Brain microvascular endothelial cell (primary cell): ENCODE measurements around the gene MAN2A1.

ENCODE experiments used
- DNase-seq: peaks from one replicate; pipeline ENCODE4 v3.0.0-alpha.2; 2020
- H3K27ac ChIP-seq: fragments of 250-450 bp; sonication (Bioruptor Pico); 2 replicates; pipeline ENCODE4 v1.5.1; 2020; ENCODE audit warnings: mild to moderate bottlenecking, moderate library complexity
- H3K27me3 ChIP-seq: fragments of 250-450 bp; sonication (Bioruptor Pico); replicated peaks from 2 replicates; pipeline ENCODE4 v1.5.1; 2020; ENCODE audit warnings: mild to moderate bottlenecking
- H3K36me3 ChIP-seq: fragments of 250-450 bp; sonication (Bioruptor Pico); replicated peaks from 2 replicates; pipeline ENCODE4 v1.5.1; 2020; ENCODE audit warnings: mild to moderate bottlenecking
- H3K4me3 ChIP-seq: 2 replicates; pipeline ENCODE4 v1.5.1; 2011; ENCODE audit warnings: low read depth, mild to moderate bottlenecking, control low read depth, low read length, moderate library complexity
- in situ Hi-C: cut with HindIII; loops from 2 replicates; pipeline ENCODE4 v1.10.0; 2017; ENCODE audit warnings: low sequenced_read_pairs, low pct_ligation_motif_present
- TF ChIP-seq, protein P1 (sequence below): IDR thresholded peaks from 2 replicates; pipeline ENCODE4 v1.5.1; 2011; ENCODE audit warnings: low read depth, mild to moderate bottlenecking, moderate library complexity, low read length, control low read depth, inconsistent platforms; ENCODE audit errors: missing control alignments

The MAN2A1 gene

GRCh38 chr5:109865637-109866036 lies 175.9 kb downstream of the MAN2A1 start:
- no peaks in the 10 kb centered on the region for H3K27me3 ChIP-seq
- H3K27ac ChIP-seq, result peak overlapping the region; percentile 93
- no peaks in the 10 kb centered on the region for H3K36me3 ChIP-seq
- no peak overlapping the region for H3K4me3 ChIP-seq
- DNase-seq, result peak; percentile 93
- TF ChIP-seq, protein P1, sequence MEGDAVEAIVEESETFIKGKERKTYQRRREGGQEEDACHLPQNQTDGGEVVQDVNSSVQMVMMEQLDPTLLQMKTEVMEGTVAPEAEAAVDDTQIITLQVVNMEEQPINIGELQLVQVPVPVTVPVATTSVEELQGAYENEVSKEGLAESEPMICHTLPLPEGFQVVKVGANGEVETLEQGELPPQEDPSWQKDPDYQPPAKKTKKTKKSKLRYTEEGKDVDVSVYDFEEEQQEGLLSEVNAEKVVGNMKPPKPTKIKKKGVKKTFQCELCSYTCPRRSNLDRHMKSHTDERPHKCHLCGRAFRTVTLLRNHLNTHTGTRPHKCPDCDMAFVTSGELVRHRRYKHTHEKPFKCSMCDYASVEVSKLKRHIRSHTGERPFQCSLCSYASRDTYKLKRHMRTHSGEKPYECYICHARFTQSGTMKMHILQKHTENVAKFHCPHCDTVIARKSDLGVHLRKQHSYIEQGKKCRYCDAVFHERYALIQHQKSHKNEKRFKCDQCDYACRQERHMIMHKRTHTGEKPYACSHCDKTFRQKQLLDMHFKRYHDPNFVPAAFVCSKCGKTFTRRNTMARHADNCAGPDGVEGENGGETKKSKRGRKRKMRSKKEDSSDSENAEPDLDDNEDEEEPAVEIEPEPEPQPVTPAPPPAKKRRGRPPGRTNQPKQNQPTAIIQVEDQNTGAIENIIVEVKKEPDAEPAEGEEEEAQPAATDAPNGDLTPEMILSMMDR, result no peak
- in situ Hi-C loops, result no loop called here

DNA sequence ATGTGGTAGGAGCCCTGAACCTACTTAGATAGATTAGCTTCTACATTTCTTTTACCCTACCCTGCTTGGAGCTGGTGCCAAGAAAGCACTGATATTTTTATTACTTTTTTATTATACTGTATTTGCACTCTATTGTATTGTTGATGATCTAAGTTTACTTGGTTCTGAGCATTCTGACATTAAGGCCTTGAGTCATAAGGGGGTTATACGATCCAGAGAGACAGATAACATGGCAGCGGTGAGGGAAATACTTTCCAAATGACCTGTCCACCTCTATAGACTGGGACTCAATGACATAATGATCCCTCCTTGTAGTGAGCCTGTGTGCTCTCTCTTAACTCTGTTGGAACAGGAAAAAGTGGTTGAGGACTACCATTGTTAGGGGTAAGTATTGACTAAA lies 176.3 kb downstream of the MAN2A1 start:
- DNase-seq, result peak; percentile 62
- H3K27me3 ChIP-seq, result no peaks in the 10 kb centered on the region
- H3K4me3 ChIP-seq, result no peak overlapping the region
- no peaks in the 10 kb centered on the region for H3K36me3 ChIP-seq
- peak overlapping the region; percentile 93 for H3K27ac ChIP-seq
- TF ChIP-seq, protein P1, result no peak
- in situ Hi-C loops, result no loop called here

- H3K36me3 ChIP-seq, result no peaks in the 10 kb centered on the region
- H3K4me3 ChIP-seq, result no peak overlapping the region
- peak; percentile 29 for DNase-seq
- no peaks in the 10 kb centered on the region for H3K27me3 ChIP-seq
- TF ChIP-seq, protein P1, result no peak
- in situ Hi-C loops, result no loop called here
- peak overlapping the region; percentile 14 for H3K27ac ChIP-seq
These were observed 179.0 kb downstream of the MAN2A1 start for GRCh38 chr5:109868737-109869136.

DNA sequence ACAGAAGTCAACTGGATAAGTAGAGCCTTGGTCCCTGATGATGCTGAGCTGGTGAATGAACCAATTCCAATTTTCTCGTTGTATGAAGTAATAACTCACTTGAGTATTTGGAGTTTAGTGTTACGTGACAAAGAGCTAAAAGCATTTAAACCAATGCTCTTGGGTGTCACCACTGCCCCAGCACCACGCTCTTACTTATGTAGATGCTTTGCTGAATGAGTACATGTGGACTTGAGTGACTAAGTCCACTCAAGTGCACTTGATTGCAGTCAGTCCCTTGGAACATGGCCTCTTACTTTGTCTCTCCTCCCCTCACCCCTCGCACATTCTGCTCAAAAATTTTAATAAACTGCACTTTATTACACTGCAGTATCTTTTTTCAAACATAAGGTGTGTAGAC lies 184.0 kb downstream of the MAN2A1 start:
- no peak overlapping the region for H3K4me3 ChIP-seq
- no peak overlapping the region for H3K27ac ChIP-seq
- in situ Hi-C loops, result no loop called here
- H3K36me3 ChIP-seq, result no peaks in the 10 kb centered on the region
- DNase-seq, result no peak
- H3K27me3 ChIP-seq, result no peaks in the 10 kb centered on the region
- TF ChIP-seq, protein P1, result no peak

- TF ChIP-seq, protein P1, result no peak
- H3K27ac ChIP-seq, result no peak overlapping the region
- no peak for DNase-seq
- H3K4me3 ChIP-seq, result no peak overlapping the region
- in situ Hi-C loops, result no loop called here
- no peaks in the 10 kb centered on the region for H3K27me3 ChIP-seq
- no peaks in the 10 kb centered on the region for H3K36me3 ChIP-seq
These were observed 184.4 kb downstream of the MAN2A1 start for GRCh38 chr5:109874108-109874507.

DNA sequence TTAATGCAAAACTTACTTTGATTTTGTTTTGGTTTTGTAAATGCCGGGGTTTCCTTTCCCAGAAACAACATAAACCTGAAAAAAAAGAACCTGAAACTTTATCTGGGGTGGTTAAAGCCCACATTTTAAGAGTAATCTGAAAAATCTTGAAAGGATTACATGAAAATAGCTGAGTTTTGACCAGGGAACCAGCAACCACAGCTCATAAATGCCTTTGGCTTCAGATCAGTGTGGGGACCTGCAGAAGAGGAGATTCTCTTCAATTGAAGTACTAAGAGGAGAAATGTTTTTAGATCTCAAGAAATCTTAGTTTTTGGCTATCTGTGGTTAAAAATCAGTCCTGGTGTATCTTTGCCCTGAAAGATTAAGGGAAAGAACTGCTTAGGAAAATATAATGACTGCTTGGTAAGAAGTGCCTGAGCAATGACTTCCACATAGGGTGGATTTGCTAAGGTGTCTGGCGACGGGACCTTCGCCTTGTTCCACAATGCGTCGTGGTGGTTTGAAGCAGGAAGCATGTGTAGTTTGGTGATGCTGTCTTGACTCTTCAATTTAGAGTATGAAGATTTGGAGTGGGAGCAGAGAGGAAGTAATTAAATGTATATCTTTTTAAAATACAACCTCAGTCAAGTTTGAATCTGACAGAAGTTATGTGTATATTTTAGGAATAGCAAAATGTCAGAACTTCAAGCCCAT lies 186.5 kb downstream of the MAN2A1 start:
- Histone ChIP-seq H3K27ac (no peak overlapping the region), H3K27me3 (no peaks in the 10 kb centered on the region), H3K36me3 (no peaks in the 10 kb centered on the region), H3K4me3 (no peak overlapping the region)
- no peak for DNase-seq
- TF ChIP-seq, protein P1, result no peak
- in situ Hi-C loops, result no loop called here
